Measurements from ENCODE around the gene GLOD5.
"Not testable (repeated sequence)": the region's sequence is repeated elsewhere in the genome, so short reads cannot be mapped to it uniquely, and the experiment has no call there.

The GLOD5 gene

GRCh38 chrX:48798318-48798717 lies 36.8 kb downstream of the GLOD5 start:
- DNase-seq, result no peak

GRCh38 chrX:48800574-48801279 lies 39.2 kb downstream of the GLOD5 start:
- DNase-seq, result no peak

DNA sequence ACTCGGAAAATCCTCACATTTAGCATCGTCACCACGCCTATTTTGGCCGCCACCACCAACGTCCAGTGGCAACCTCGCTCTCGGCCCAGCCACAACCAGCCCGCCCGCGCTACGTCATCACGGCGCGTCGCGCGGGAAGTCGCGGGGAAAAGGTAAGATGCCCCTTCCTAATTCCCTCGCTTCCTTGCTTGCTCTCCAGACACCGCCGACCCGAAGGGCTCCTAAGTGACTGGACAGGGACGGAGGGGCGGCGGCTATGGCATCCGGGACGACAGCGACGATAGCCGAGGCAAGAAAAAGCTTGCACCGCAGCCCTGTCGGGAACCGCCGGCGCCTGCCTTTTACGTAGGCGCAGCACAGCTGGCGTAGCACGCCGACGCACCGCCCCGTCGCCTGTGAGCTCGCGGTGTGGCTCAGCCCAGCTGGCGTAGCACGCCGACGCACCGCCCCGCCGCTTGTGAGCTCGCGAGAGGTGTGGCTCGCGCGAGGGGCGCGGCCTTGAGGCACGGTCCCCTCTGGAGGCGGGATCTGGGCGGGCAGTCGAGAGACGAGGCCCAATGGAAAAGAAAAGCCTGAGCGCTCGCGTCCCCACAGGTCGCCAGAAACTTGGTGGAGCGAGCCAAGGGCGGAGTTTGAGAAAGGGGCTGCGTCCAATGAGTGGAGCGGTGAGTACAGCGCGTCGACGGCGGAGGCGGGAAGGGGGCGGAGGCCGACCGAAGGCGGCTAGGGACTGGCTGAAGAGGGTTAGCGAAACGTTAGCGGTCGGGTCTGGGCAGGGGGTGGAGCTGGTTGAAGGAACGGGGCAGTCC lies 39.9 kb downstream of the GLOD5 start, which contains the start of gene HDAC6:
HDAC6 (plus strand) TSS at position 788 of the 809 bp plus-strand sequence. CDS start 626 bp downstream, outside the sequence.
- DNase-seq, result peak; percentile 82 to 90

DNA sequence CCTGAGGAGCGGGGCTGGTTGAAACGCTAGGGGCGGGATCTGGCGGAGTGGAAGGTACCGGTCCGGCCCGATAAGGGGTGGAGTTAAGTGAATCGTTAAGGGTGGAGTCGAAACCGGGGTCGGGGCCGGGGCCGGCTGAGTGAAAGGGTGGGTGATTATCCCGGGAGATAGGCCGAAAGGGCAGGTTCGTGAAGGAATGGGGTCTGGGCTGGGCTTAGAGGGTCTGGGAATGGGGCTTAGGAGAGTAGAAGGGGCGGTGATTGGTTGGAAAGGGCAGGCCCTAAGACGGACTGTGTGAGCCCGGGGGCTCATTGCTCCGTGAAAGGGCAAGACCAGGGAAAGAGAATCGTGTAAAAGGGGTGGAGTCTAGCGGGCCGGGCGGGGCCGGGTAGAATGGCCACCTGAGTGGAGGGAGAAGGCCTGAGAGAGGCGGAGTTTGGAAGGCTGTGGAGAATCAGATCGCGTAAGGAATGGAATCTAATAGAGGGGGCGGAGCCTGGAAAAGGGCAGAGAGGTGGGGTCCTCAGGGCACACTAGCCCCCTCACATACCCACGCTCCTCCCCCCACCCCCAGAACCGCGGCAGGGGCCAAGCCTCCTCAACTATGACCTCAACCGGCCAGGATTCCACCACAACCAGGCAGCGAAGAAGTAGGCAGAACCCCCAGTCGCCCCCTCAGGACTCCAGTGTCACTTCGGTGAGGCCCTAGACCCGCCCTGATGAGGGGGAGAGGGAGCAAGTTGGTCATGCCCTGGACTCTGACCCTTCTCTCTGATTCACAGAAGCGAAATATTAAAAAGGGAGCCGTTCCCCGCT lies 40.8 kb downstream of the GLOD5 start:
- DNase-seq, result peak in 1 of 2 experiments; percentile 21

DNA sequence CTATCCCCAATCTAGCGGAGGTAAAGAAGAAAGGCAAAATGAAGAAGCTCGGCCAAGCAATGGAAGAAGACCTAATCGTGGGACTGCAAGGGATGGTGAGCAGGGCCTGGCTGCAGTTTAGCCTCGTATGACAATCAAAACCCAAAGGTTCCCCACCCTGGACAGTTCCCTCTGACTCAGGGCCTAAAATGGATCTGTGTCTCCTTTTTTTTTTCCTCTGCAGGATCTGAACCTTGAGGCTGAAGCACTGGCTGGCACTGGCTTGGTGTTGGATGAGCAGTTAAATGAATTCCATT lies 41.3 kb downstream of the GLOD5 start:
- no peak for DNase-seq

DNA sequence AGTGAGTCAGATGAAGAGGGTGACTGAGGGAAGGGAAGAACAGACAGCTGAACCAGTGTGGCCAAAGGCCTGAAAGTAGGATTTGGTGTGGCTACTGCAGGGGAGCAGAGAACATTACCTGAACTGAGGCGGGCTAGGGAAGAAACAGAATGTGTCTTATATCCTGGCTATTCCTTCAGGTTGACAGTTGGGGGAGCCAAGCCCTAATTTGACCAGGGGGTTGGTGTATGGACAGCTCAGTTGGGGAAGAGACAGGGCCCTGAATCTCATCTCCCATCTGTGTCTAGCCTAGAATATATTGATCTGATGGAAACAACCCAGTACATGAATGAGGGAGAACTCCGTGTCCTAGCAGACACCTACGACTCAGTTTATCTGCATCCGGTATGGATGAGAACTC lies 44.5 kb downstream of the GLOD5 start:
- DNase-seq, result no peak

DNA sequence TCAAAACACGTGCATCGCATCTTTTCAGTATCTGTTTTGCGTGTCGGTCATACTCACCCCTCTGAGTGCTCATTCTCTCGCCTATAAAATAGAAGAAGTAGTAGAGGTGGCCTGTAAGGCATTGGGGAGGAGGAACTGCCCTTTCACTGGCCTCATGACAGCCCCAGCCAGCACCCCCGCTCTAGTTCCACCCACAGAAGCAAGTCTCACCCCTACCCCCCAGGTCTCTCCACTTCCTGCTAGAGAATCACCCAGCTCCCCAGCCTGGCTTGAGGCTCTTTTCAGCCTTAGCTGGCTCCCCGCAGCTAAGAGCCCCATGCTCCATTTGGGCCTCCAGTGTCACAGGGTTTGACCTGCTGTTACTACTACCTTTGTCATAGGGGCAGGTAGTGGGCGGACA lies 52.1 kb downstream of the GLOD5 start:
- DNase-seq, result no peak

DNA sequence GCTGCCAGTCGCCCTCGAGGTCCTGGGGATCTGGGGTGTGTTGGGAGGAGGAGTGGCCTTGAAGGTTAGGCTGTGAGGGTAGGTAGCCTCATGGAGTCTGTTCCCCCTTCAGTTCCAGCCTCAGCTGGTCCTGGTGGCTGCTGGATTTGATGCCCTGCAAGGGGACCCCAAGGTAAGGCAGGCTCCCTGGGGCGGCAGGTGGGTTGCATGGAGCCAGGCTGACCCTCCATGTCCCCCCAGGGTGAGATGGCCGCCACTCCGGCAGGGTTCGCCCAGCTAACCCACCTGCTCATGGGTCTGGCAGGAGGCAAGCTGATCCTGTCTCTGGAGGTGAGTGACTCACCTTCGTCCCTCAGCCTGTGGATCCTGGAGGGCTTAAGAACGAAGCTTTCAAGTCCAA lies 53.2 kb downstream of the GLOD5 start:
- DNase-seq, result no peak

- DNase-seq, result no peak
These were observed 53.7 kb downstream of the GLOD5 start for GRCh38 chrX:48815266-48815665.

- no peak for DNase-seq
These were observed 54.7 kb downstream of the GLOD5 start for GRCh38 chrX:48816014-48816810.

DNA sequence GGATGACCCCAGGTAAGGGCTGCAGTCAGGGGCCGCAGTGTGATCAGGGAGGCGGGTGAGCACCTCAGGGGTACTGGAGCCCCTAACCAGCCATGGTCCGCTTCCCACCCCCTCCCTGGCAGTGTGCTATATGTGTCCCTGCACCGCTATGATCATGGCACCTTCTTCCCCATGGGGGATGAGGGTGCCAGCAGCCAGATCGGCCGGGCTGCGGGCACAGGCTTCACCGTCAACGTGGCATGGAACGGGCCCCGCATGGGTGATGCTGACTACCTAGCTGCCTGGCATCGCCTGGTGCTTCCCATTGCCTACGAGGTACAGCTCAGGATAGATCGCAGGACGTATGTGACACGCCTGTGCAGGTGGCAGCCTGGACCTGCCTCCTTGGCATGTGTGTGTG lies 56.6 kb downstream of the GLOD5 start:
- no peak for DNase-seq

GRCh38 chrX:48818866-48819265 lies 57.3 kb downstream of the GLOD5 start:
- no peak for DNase-seq

GRCh38 chrX:48819394-48819793 lies 57.8 kb downstream of the GLOD5 start:
- not testable (repeated sequence) for DNase-seq

- no peak for DNase-seq
These were observed 61.5 kb downstream of the GLOD5 start for GRCh38 chrX:48823053-48823452.
